Keratinocyte (primary cell): Measurements from ENCODE around the gene ERC2. TPM values are rescaled to one million over a fixed set of nuclear protein-coding genes. Genes with fewer than 3 reads are reported as not detected.

Source experiments
- DNase-seq: peaks from one replicate; pipeline ENCODE4 v3.0.0-alpha.2; 2011; ENCODE audit warnings: low read depth, missing footprints, low spot score
- FAIRE-seq: peaks from 2 replicates; lab custom pipeline; 2011; peaks lifted over from hg19 to GRCh38; lab: Jason Lieb, UNC
- H2AFZ ChIP-seq: 2 replicates; pipeline ENCODE4 v1.6.0; 2012; ENCODE audit warnings: low read length, control low read depth, inconsistent platforms; ENCODE audit not compliant: control insufficient read depth
- H3K27ac ChIP-seq: 2 replicates; pipeline ENCODE4 v1.5.1; 2011; ENCODE audit warnings: low read length; ENCODE audit not compliant: control insufficient read depth, insufficient read depth
- H3K27me3 ChIP-seq: 3 replicates; pipeline ENCODE4 v1.6.0; 2011; ENCODE audit warnings: low read length; ENCODE audit not compliant: control insufficient read depth, insufficient read depth; ENCODE audit errors: extremely low read depth
- H3K36me3 ChIP-seq, 2 experiments: 2 replicates in 1 of 2; 3 replicates in 1 of 2; pipeline ENCODE4 v1.5.1; 2011; ENCODE audit warnings: low read length in 2 of 2, mild to moderate bottlenecking in 1 of 2; ENCODE audit not compliant: control insufficient read depth in 2 of 2, insufficient read depth in 2 of 2; ENCODE audit errors: extremely low read depth in 1 of 2
- H3K4me1 ChIP-seq: 3 replicates; pipeline ENCODE4 v1.5.1; 2011; ENCODE audit warnings: low read length; ENCODE audit not compliant: control insufficient read depth, insufficient read depth; ENCODE audit errors: extremely low read depth
- H3K4me2 ChIP-seq: 3 replicates; pipeline ENCODE4 v1.6.0; 2011; ENCODE audit warnings: low read depth, low read length; ENCODE audit not compliant: control insufficient read depth, insufficient read depth; ENCODE audit errors: extremely low read depth
- H3K4me3 ChIP-seq, 3 experiments: fragments of 200-600 bp in 1 of 3; sonication (generic) in 1 of 3; 2 replicates in 2 of 3; 3 replicates in 1 of 3; pipeline ENCODE4 v1.5.1; 2011 to 2016; ENCODE audit warnings: low read length in 3 of 3, mild to moderate bottlenecking in 3 of 3, control low read depth in 2 of 3, inconsistent platforms in 1 of 3, low read depth in 1 of 3, mixed read lengths in 1 of 3, mixed run types in 1 of 3, moderate library complexity in 1 of 3; ENCODE audit not compliant: control insufficient read depth in 2 of 3, insufficient read depth in 2 of 3; ENCODE audit errors: extremely low read depth in 1 of 3
- H3K79me2 ChIP-seq: 2 replicates; pipeline ENCODE4 v1.6.0; 2012; ENCODE audit warnings: low read length; ENCODE audit not compliant: control insufficient read depth, insufficient read depth
- H3K9ac ChIP-seq: 3 replicates; pipeline ENCODE4 v1.6.0; 2011; ENCODE audit warnings: low read length; ENCODE audit not compliant: control insufficient read depth, insufficient read depth; ENCODE audit errors: extremely low read depth
- H3K9me1 ChIP-seq: 3 replicates; pipeline ENCODE4 v1.6.0; 2011; ENCODE audit warnings: low read length; ENCODE audit not compliant: control insufficient read depth, insufficient read depth; ENCODE audit errors: extremely low read depth
- H3K9me3 ChIP-seq: 2 replicates; pipeline ENCODE4 v1.5.1; 2012; ENCODE audit warnings: low read depth, low read length; ENCODE audit not compliant: control insufficient read depth
- H4K20me1 ChIP-seq: 3 replicates; pipeline ENCODE4 v1.6.0; 2011; ENCODE audit warnings: low read length; ENCODE audit not compliant: control insufficient read depth, insufficient read depth; ENCODE audit errors: extremely low read depth
- CTCF ChIP-seq, 3 experiments: IDR thresholded peaks in 1 of 3; conservative IDR thresholded peaks in 1 of 3; optimal IDR thresholded peaks in 1 of 3; 2 replicates in 2 of 3; 3 replicates in 1 of 3; pipeline versions ENCODE3 to v1.5.1; 2011; ENCODE audit warnings: low read length in 3 of 3, mild to moderate bottlenecking in 3 of 3, moderate library complexity in 2 of 3, control low read depth in 1 of 3, inconsistent platforms in 1 of 3; ENCODE audit not compliant: insufficient read depth in 2 of 3; ENCODE audit errors: extremely low read depth in 1 of 3
- EZH2 ChIP-seq: IDR thresholded peaks from one replicate; pipeline ENCODE4 v1.6.1; 2012; ENCODE audit warnings: inconsistent platforms, mild to moderate bottlenecking, low read length, moderate library complexity
- dilution Hi-C: fragments of 300-500 bp; cut with MboI; formaldehyde crosslinking; loops from one replicate; pipeline ENCODE4 v1.7.0; 2020; ENCODE audit warnings: low sequenced_read_pairs; ENCODE audit not compliant: extremely low pct_ligation_motif_present
- polyA plus RNA-seq, 5 experiments: library from polyadenylated mRNA; depleted of rRNA in 3 of 5; stranded (reverse) in 3 of 5; stranded (forward) in 1 of 5; unstranded in 1 of 5; fragments of >200 nt; gene quantifications; 1 replicate in 1 of 5; 2 replicates in 3 of 5; 3 replicates in 1 of 5; pipeline versions ENCODE4 v1.2.1 to v1.2.3, GENCODE V29; 2011 to 2012; ENCODE audit warnings: missing spikeins in 2 of 5, low read depth in 1 of 5, low replicate concordance in 1 of 5

Gene ERC2
- polyA plus RNA-seq, 1 donor (not counting 4 experiments of a cell fraction or from before 2014, with no cell fraction given): 0.08 TPM

- H3K9me3 ChIP-seq: no peaks in the 10 kb centered on the region
- H3K9ac ChIP-seq: no peak overlapping the region
- H4K20me1 ChIP-seq: no peaks in the 10 kb centered on the region
- H3K27me3 ChIP-seq: no peaks in the 10 kb centered on the region
- no peak overlapping the region for H3K4me2 ChIP-seq
- DNase-seq (no peak), FAIRE-seq (no peak)
- dilution Hi-C loops: no loop called here
- no peaks in the 10 kb centered on the region for H3K36me3 ChIP-seq
- H3K79me2 ChIP-seq: no peaks in the 10 kb centered on the region
- no peak overlapping the region for H2AFZ ChIP-seq
- no peaks in the 10 kb centered on the region for H3K4me1 ChIP-seq
- H3K4me3 ChIP-seq: no peak overlapping the region
- no peak overlapping the region for H3K27ac ChIP-seq
- TF ChIP-seq EZH2: no peak
- no peak for TF ChIP-seq CTCF (optimal IDR thresholded peaks at IDR 0.05 in 1 of 3, IDR thresholded peaks at IDR 0.05 in 1 of 3, conservative IDR thresholded peaks at IDR 0.05 in 1 of 3; ENCODE audit: extremely low read depth in 1 of 3, insufficient read depth in 2 of 3, low read length in 3 of 3)
- no peaks in the 10 kb centered on the region for H3K9me1 ChIP-seq
Measured at GRCh38 chr3:56413911-56414310, 54.4 kb downstream of the ERC2 start.

DNA sequence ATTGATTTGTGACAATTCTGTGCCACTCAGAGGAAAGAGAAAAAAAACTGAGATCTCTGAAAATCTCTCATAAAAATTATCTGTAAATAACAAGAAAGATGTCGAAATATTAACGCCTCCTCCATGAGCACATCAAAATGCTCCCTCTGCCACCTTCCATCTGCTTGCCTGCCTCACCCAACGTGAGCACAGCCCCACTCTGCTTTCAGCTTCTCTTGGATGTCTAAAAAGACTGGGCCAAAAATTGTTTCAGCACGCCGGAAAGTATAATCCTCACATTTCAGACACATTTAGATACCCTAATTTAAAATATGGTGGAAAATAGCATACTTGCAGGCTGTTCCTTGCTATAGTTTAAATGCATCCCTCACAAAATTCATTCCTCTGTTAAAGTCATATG, 57.1 kb downstream of the ERC2 start:
- no peaks in the 10 kb centered on the region for H4K20me1 ChIP-seq
- H3K4me1 ChIP-seq: no peaks in the 10 kb centered on the region
- H3K9ac ChIP-seq: no peak overlapping the region
- FAIRE-seq (no peak), DNase-seq (no peak)
- H2AFZ ChIP-seq: no peak overlapping the region
- no peaks in the 10 kb centered on the region for H3K9me3 ChIP-seq
- no peaks in the 10 kb centered on the region for H3K9me1 ChIP-seq
- no peak overlapping the region for H3K4me3 ChIP-seq
- no peaks in the 10 kb centered on the region for H3K27me3 ChIP-seq
- H3K27ac ChIP-seq: no peak overlapping the region
- H3K4me2 ChIP-seq: no peak overlapping the region
- no peaks in the 10 kb centered on the region for H3K36me3 ChIP-seq
- dilution Hi-C loops: no loop called here
- no peaks in the 10 kb centered on the region for H3K79me2 ChIP-seq
- TF ChIP-seq CTCF (optimal IDR thresholded peaks at IDR 0.05 in 1 of 3, IDR thresholded peaks at IDR 0.05 in 1 of 3, conservative IDR thresholded peaks at IDR 0.05 in 1 of 3; ENCODE audit: extremely low read depth in 1 of 3, insufficient read depth in 2 of 3, low read length in 3 of 3) (no peak), EZH2 (no peak)
